PC-3 (cell line): Measurements from ENCODE around the gene NTRK2. TPM values are rescaled to one million over a fixed set of nuclear protein-coding genes. Genes with fewer than 3 reads are reported as not detected.

Experiments
- ATAC-seq: fragments of 200-7000 bp; cut with Tn5 transposase; 2 replicates; pipeline ENCODE4 v1.9.1; 2020; ENCODE audit warnings: mild to moderate bottlenecking, moderate library complexity
- BruUV-seq: library from RNA; stranded (reverse); fragments of 400-500 nt; replicated peaks from 2 replicates; lab custom pipeline; 2021; lab: Mats Ljungman, UMichigan
- CTCF ChIA-PET: fragments of 300-600 bp; sonication (Branson Sonifier 250); formaldehyde crosslinking; loops from one replicate; lab custom pipeline; 2022; ENCODE audit warnings: antibody characterized with exemption; lab: Charles Lee
- POLR2A ChIA-PET: fragments of 300-600 bp; sonication (Branson Sonifier 250); formaldehyde crosslinking; loops from one replicate; lab custom pipeline; 2022; ENCODE audit warnings: antibody characterized with exemption; ENCODE audit not compliant: unreplicated experiment; lab: Charles Lee
- DNase-seq: peaks from one replicate; pipeline ENCODE4 v3.0.0-alpha.2; 2015
- H2AFZ ChIP-seq: fragments of 300-600 bp; sonication (generic); 2 replicates; pipeline ENCODE4 v1.6.0; 2016; ENCODE audit warnings: antibody characterized with exemption, low read length
- H3F3A ChIP-seq: fragments of 300-600 bp; sonication (generic); one replicate; pipeline ENCODE4 v1.6.0; 2017; ENCODE audit warnings: antibody characterized with exemption, low read length, control low read depth, mild to moderate bottlenecking; ENCODE audit not compliant: unreplicated experiment
- H3K27ac ChIP-seq: fragments of 300-600 bp; sonication (generic); 2 replicates; pipeline ENCODE4 v1.5.1; 2016; ENCODE audit warnings: mild to moderate bottlenecking, low read length
- H3K27me3 ChIP-seq: fragments of 300-600 bp; sonication (generic); 2 replicates; pipeline ENCODE4 v1.6.1; 2016; ENCODE audit warnings: low read length, mixed read lengths
- H3K36me3 ChIP-seq: fragments of 300-600 bp; sonication (generic); 2 replicates; pipeline ENCODE4 v1.6.1; 2016; ENCODE audit warnings: low read depth, mixed run types, low read length, mixed read lengths
- H3K4me1 ChIP-seq: fragments of 300-600 bp; sonication (generic); 2 replicates; pipeline ENCODE4 v1.5.1; 2016; ENCODE audit warnings: low read length; ENCODE audit not compliant: insufficient read depth
- H3K4me2 ChIP-seq: fragments of 300-600 bp; sonication (generic); 2 replicates; pipeline ENCODE4 v1.6.0; 2016; ENCODE audit warnings: low read length
- H3K4me3 ChIP-seq: fragments of 300-600 bp; sonication (generic); 2 replicates; pipeline ENCODE4 v1.5.1; 2016; ENCODE audit warnings: mild to moderate bottlenecking, low read length, mixed read lengths
- H3K79me2 ChIP-seq: fragments of 300-600 bp; sonication (generic); 2 replicates; pipeline ENCODE4 v1.6.1; 2017; ENCODE audit warnings: low read length, mixed read lengths
- H3K9ac ChIP-seq: fragments of 300-600 bp; sonication (generic); 2 replicates; pipeline ENCODE4 v1.6.0; 2016; ENCODE audit warnings: mild to moderate bottlenecking, low read length
- H3K9me2 ChIP-seq: fragments of 300-600 bp; sonication (generic); replicated peaks from 2 replicates; pipeline ENCODE4 v1.6.1; 2016; ENCODE audit warnings: mixed run types, low read length, mixed read lengths
- H3K9me3 ChIP-seq: fragments of 300-600 bp; sonication (generic); 2 replicates; pipeline ENCODE4 v1.6.1; 2016; ENCODE audit warnings: low read length, mixed read lengths
- H4K20me1 ChIP-seq: fragments of 300-600 bp; sonication (generic); 2 replicates; pipeline ENCODE4 v1.6.1; 2016; ENCODE audit warnings: low read length, mixed read lengths
- EZH2 ChIP-seq: fragments of 300-600 bp; sonication (generic); IDR thresholded peaks from one replicate; pipeline ENCODE4 v1.6.1; 2017; ENCODE audit warnings: antibody characterized with exemption, mild to moderate bottlenecking, low read length; ENCODE audit not compliant: unreplicated experiment
- EZH2phosphoT487 ChIP-seq: fragments of 300-600 bp; sonication (generic); IDR thresholded peaks from 2 replicates; pipeline ENCODE4 v1.6.1; 2018; ENCODE audit warnings: mild to moderate bottlenecking, antibody characterized with exemption, low read length, borderline replicate concordance
- intact Hi-C: fragments of 100-400 bp; cut with micrococcal nuclease; formaldehyde crosslinking; loops from 2 replicates; pipeline ENCODE4 v1.9.0; 2023
- total RNA-seq: library from RNA; depleted of rRNA; stranded (reverse); fragments of >200 nt; gene quantifications from 2 replicates; pipeline ENCODE4 v1.2.3, GENCODE V29; 2014
- TF ChIP-seq, protein P1 (sequence below): fragments of 300-600 bp; sonication (generic); conservative IDR thresholded peaks from 2 replicates; pipeline ENCODE4 v1.5.1; 2017; ENCODE audit warnings: antibody characterized with exemption, low read depth, mild to moderate bottlenecking, low read length

NTRK2 gene
- total RNA-seq, 1 experiment from 2014 or later, result not detected

DNA sequence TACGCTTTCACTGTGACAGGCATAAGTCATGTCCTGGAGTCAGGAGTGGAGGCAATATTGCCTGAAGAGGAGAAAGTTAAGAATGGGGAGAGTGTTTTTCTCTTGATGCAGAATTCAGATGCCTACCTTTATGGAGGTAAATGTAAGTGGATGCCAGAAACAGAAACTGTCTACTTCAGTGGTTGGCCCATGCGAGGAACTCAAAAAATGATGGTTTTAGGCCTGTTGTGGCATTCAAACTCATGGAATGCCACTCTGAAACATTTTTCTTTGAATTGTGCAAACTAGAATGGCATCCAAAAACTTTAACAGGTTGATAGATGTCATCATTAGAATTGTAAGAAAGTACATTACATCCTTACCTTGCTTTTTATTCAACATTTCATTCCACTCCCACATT is 47.7 kb upstream of the NTRK2 start:
- H4K20me1 ChIP-seq, result no peaks in the 10 kb centered on the region
- no peak overlapping the region for H3K4me2 ChIP-seq
- no peaks in the 10 kb centered on the region for H3K36me3 ChIP-seq
- no peaks in the 10 kb centered on the region for H3K9me2 ChIP-seq
- H3K79me2 ChIP-seq, result no peaks in the 10 kb centered on the region
- H3K9ac ChIP-seq, result no peak overlapping the region
- no peaks in the 10 kb centered on the region for H3K4me1 ChIP-seq
- ChIA-PET POLR2A (no interaction called here), CTCF (no interaction called here)
- DNase-seq, result no peak
- H3F3A ChIP-seq, result no peaks in the 10 kb centered on the region
- intact Hi-C loops, result no loop called here
- no TSS peak for BruUV-seq
- H2AFZ ChIP-seq, result no peak overlapping the region
- H3K27ac ChIP-seq, result no peak overlapping the region
- no peaks in the 10 kb centered on the region for H3K9me3 ChIP-seq
- TF ChIP-seq, protein P1, sequence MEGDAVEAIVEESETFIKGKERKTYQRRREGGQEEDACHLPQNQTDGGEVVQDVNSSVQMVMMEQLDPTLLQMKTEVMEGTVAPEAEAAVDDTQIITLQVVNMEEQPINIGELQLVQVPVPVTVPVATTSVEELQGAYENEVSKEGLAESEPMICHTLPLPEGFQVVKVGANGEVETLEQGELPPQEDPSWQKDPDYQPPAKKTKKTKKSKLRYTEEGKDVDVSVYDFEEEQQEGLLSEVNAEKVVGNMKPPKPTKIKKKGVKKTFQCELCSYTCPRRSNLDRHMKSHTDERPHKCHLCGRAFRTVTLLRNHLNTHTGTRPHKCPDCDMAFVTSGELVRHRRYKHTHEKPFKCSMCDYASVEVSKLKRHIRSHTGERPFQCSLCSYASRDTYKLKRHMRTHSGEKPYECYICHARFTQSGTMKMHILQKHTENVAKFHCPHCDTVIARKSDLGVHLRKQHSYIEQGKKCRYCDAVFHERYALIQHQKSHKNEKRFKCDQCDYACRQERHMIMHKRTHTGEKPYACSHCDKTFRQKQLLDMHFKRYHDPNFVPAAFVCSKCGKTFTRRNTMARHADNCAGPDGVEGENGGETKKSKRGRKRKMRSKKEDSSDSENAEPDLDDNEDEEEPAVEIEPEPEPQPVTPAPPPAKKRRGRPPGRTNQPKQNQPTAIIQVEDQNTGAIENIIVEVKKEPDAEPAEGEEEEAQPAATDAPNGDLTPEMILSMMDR, result no peak
- TF ChIP-seq EZH2phosphoT487 (no peak), EZH2 (no peak)
- ATAC-seq, result no peak
- no peak overlapping the region for H3K4me3 ChIP-seq
- no peaks in the 10 kb centered on the region for H3K27me3 ChIP-seq

DNA sequence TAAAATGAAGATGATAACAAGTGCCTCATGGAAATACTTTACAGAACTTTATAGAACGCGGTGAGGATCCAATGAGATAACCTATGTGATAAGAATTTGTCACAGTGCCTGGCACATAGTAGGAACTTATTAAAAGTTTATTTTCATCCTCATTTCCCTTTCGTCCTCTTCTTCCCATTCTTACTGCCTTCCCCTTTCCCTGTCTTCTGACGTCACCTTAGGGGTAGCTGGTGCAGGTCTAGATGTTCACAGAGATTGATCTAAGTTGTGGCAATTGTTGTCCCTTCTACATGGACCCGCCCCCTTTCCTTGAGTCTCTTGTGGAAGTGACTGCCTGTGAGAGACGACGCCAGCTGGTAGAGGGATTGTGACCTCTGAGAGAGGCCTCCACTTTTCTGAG is 46.5 kb upstream of the NTRK2 start:
- Histone ChIP-seq H3F3A (no peaks in the 10 kb centered on the region), H3K27me3 (no peaks in the 10 kb centered on the region), H3K79me2 (no peaks in the 10 kb centered on the region), H3K4me3 (no peak overlapping the region), H3K36me3 (no peaks in the 10 kb centered on the region), H3K27ac (no peak overlapping the region), H3K4me2 (no peak overlapping the region), H3K9me2 (no peaks in the 10 kb centered on the region), H4K20me1 (no peaks in the 10 kb centered on the region), H3K9me3 (no peaks in the 10 kb centered on the region), H2AFZ (no peak overlapping the region), H3K9ac (no peak overlapping the region), H3K4me1 (no peaks in the 10 kb centered on the region)
- TF ChIP-seq, protein P1, result no peak
- TF ChIP-seq EZH2, result no peak
- BruUV-seq, result no TSS peak
- DNase-seq (no peak), ATAC-seq (no peak)
- CTCF ChIA-PET, result no interaction called here
- intact Hi-C loops, result no loop called here
- POLR2A ChIA-PET, result no interaction called here

DNA sequence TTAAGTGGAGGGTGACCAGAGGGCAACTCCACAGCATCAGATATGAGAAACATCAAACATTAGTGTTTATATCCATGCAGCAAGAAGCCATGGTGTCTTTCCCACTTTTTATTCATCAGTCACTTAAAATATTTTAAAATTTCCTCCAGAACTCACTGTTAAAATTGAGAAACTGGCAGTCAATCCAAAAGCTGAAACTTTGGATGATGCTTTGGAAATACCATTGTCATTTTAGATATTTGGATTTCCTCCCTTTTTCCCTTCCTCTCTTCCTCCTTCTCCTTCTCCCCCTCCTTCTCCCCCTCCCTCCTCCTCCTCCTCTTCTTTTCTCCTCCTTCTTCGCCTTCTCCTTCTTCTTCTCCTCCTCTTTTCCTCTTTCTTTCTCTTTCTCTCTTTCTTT is 33.1 kb upstream of the NTRK2 start:
- no peak overlapping the region for H2AFZ ChIP-seq
- ATAC-seq (no peak), DNase-seq (no peak)
- no peaks in the 10 kb centered on the region for H3K9me2 ChIP-seq
- H3K4me3 ChIP-seq, result no peak overlapping the region
- no peak overlapping the region for H3K4me2 ChIP-seq
- no peaks in the 10 kb centered on the region for H3K27me3 ChIP-seq
- no peaks in the 10 kb centered on the region for H3K4me1 ChIP-seq
- TF ChIP-seq EZH2 (no peak), EZH2phosphoT487 (no peak)
- TF ChIP-seq, protein P1, result no peak
- POLR2A ChIA-PET, result no interaction called here
- no peak overlapping the region for H3K9ac ChIP-seq
- no peaks in the 10 kb centered on the region for H3K36me3 ChIP-seq
- no peaks in the 10 kb centered on the region for H4K20me1 ChIP-seq
- CTCF ChIA-PET, result no interaction called here
- no peaks in the 10 kb centered on the region for H3F3A ChIP-seq
- intact Hi-C loops, result no loop called here
- H3K9me3 ChIP-seq, result no peaks in the 10 kb centered on the region
- no peaks in the 10 kb centered on the region for H3K79me2 ChIP-seq
- H3K27ac ChIP-seq, result no peak overlapping the region
- BruUV-seq, result no TSS peak
